HG03103 (cell line): Measurements from ENCODE around the gene HSF4.

Experiments
- ATAC-seq: cut with Tn5 transposase; IDR thresholded peaks from one replicate; pipeline ENCODE4 v1.9.1; 2021; ENCODE audit warnings: low read depth; ENCODE audit not compliant: unreplicated experiment

The HSF4 gene

DNA sequence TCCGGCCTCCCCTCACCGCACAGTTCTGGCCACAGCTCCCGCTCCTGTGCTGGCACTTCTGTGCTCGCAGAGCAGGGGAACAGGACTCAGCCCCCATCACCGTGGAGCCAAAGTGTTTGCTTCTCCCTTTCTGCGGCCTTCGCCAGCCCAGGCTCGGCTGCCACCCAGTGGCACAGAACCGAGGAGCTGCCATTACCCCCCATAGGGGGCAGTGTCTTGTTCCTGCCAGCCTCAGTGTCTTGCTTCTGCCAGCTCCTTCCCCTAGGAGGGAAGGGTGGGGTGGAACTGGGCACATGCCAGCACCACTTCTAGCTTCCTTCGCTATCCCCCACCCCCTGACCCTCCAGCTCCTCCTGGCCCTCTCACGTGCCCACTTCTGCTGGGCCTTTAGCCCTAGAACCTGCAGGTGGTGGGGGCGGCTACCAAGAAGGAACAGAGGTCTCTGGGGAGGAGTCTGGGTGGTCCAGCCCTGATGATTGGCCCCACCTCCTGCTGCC, 33.7 kb downstream of the HSF4 start:
- no peak for ATAC-seq

DNA sequence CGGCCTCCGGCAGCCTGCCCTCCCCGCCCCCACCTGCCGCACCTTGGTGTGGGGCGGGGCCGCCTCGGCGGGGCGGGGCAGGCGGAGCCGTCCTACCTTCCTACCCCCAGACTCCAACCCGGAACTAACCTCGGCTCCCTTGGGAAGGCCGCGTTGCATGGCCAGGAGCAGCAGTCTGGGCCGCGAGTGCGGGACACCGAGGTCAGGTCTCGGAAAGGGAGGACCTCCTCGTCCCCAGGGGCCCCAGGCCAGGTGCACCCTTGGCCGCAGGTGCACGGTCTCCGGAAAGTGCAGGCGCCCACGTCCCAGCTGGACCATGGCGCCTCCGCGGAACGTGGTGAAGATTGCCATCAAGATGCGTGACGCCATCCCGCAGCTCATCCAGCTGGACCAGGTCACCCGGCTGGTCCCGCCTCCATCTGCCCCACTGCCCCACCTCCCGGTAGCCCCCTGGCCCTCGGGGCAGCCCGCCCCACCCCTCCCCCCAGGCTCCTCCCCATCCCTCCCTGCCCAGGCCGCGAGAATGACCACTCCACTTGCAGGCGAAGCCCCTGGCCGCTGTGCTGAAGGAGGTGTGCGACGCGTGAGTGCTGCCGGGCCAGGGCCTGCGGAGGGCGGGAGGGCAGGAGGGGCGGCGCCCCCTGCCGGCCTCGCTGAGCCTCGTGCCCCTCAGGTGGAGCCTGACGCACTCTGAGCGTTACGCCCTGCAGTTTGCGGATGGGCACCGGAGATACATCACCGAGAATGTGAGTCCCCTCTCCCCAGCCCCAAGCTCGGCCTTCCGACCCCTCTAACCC, 34.7 kb downstream of the HSF4 start, which contains the start of gene ELMO3:
Gene ELMO3, plus strand, starts transcription at position 121 of the 797 bp plus-strand sequence. Its CDS starts 196 bp downstream, at position 317.
- no peak for ATAC-seq

DNA sequence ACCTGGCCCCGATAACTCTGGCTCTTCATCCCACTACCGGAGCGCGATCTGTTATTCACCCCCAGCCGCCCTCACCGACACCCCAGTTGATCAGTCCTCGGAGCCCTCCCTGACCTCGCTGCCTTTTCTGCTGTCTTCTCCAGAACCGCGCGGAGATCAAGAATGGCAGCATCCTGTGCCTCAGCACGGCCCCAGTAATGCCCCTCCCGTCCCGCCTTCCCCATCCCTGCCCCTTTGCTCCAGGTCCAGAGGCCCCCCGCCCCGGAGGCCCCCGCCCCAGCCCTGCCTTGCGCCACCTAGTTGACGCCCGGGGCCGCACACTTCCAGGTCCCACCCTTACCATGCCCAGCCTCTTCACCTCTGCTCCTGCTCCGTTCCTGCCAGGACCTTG, 35.3 kb downstream of the HSF4 start:
- no peak for ATAC-seq

DNA sequence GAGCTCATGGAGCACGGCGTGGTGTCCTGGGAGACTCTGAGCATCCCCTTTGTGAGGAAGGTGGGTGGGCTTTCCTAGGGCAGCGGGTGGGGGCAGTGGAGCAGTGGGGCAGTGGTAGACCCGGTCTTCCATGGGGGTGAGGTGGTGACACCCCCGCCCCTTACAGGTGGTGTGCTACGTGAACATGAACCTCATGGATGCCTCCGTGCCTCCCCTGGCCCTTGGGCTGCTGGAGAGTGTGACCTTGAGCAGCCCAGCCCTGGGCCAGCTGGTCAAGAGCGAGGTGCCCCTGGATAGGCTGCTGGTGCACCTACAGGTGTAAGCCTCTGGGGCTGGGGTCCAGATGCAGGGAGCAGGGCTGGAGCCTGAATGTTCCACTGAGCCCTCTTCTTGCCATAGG, 35.9 kb downstream of the HSF4 start:
- no peak for ATAC-seq

DNA sequence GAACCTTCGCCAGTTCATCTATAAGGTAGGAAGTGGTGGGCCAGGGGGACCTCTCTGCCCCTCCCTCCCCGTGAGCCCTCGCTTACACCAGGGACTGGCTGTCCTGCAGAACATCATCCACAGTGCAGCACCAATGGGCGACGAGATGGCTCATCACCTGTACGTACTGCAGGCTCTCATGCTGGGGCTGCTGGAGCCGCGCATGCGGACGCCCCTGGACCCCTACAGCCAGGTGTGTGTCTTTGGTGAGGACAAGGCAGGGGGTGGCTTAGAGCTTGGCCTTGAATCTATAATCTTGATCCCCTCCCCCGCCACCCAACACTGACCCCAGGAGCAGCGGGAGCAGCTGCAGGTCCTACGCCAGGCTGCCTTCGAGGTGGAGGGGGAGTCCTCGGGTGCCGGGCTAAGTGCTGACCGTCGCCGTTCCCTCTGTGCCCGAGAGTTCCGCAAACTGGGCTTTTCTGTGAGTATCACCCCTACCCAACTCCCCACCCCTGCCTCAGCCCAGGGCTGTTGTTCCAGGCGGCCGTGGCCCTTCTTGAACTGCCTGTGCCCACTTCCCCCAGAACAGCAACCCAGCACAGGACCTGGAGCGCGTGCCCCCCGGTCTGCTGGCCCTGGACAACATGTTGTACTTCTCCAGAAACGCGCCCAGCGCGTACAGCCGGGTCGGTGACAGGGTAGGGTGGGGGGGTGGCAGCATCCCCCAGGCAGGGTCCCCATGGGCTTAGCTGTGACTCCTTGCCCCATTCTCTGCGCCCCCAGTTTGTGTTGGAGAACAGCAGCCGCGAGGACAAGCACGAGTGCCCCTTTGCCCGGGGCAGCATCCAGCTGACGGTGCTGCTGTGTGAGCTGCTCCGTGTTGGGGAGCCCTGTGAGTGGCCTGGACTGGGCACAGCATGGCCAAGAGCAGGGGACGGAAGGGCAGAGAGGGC, 37.1 kb downstream of the HSF4 start:
- no peak for ATAC-seq

DNA sequence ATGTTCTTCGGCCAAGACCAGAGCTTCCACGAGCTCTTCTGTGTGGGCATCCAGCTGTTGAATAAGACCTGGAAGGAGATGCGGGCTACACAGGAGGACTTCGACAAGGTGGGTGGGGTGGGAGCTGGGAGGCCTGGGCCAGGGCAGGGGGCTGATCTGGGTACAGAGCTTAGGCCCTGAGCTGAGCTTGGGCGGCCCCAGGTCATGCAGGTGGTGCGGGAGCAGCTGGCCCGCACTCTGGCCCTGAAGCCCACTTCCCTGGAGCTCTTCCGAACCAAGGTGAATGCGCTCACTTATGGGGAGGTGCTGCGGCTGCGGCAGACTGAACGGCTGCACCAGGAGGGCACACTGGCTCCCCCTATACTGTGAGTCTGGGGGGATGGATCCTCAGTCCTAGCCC, 37.9 kb downstream of the HSF4 start:
- no peak for ATAC-seq

DNA sequence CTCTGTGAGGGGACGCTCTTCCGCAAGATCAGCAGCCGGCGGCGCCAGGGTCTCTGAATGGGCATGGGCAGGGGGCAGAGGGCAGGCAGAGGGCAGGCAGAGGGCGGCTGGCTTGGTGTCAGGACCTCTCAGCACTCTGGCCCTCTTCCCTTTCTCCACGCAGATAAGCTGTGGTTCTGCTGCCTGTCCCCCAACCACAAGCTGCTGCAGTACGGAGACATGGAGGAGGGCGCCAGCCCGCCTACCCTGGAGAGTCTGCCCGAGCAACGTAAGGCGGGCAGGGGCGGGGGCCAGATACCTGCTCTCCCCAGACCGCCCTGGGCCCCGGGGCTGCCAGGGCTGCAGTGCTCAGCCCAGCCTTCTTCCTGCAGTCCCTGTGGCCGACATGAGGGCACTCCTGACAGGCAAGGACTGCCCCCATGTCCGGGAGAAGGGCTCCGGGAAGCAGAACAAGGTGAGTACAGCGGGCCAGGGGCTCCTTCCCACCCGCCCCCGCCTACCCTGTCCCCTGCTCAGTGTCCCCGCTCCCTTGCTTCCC, 38.5 kb downstream of the HSF4 start:
- no peak for ATAC-seq

DNA sequence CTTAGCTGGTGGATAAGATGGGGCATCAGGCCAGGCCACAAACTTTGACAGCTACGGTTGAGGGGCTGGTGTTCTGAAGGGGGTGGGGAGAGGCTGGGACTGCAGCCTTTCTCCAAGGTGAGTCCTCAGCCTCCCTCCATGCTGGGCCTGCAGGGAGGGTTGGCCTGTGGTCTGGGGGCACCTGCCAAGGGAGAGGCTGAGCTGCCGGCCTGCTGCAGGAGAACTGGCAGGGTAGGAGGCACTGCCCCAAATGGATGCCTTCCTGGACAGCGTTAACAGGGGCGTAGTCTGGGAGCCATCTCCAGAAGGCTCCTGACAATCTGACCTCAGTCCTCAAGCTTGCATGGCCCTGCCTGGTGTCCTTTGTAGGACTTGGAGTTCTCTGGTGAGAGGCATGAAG, 39.5 kb downstream of the HSF4 start:
- no peak for ATAC-seq

DNA sequence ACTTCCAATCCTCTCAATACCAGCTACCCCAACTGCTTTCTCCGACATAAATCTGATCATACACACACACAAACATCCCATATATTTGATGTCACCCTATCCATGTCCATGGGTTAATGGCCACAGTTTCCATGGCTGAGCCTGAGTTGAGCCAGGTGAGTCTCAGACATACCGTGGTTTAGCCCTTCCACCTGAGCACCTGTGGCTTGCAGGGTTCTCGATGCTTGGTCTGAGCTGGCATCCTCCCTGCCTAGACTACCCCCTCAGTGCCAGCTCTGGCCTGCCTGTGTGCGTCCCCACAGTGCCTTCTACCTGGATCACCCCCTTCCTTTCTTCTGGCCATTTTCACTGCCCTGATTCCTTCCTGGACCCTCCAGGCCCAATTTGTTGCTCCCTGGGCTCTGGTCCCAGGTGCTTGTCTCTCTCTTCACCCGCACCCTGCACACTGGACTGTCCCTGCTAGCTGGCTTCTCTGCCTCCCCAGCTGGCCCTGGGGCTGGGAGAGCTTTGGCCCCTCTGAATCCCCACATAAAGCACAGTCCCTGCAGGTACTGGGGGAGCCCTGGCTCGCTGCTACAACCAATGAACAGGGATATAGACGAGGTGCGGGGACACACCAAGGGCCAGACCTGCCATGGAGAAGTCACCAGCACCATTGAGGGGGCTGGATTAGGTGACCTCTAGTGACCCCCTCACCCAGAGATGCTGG, 41.7 kb downstream of the HSF4 start:
- no peak for ATAC-seq

DNA sequence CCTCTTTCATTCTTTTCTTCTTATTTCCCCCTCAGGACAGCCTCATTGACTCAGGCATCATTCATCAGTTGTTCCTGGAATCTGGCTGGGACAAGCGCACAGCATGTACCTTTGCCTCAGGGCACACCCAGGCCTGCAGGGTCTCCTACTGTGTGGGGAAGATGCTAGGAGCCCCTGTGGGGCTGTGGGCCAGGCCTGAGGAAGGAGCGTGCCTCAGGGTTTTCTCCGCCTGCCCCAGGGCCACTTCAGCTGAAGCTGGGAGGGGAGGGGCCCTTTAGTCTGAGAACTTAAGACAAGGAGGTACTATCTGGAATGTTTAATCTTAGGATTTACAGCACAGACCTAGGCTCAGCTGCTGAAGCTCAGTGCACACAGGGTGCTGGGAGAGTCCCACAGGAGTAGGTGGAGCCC, 42.3 kb downstream of the HSF4 start:
- ATAC-seq = no peak

DNA sequence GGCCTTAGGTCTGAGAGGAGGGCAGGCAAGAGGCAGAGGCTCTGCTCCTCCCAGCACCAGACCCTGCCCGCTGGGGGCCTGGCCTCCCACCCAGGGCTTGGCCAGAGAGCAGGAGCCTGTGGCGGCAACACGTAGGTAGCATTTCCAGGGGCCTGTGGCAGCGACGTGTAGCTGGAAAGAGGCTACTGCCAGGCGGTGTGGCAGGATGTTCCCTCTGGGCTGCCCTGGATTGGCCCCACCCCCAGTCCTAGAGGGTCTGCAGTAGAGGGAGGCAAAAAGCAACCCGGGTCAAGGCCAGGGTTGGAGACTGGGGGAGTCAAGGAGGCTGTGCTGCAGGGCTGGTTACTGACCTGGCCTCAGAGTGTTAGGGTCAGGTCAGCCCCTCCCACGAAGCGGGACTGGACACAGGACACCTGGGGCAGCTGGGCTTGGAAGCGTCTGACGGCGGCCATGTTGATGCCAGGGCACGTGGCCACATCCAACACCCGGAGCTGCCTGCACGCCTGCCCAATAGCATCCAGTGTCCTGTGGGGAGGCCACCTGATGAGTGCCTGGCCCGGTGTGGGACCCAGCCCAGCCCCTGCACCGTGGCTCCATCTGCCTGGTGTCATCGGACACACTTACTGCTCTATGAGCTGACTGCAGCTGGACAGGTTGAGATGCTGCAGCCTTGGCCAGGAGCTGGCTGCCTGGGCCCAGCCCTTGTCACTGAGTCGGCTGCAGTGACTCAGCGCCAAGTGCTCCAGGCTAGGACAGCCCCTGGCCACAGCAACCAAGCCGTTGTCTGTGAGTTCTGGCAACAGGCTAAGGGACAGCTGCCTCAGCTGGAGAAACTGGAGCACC, 42.9 kb downstream of the HSF4 start:
- ATAC-seq = no peak

DNA sequence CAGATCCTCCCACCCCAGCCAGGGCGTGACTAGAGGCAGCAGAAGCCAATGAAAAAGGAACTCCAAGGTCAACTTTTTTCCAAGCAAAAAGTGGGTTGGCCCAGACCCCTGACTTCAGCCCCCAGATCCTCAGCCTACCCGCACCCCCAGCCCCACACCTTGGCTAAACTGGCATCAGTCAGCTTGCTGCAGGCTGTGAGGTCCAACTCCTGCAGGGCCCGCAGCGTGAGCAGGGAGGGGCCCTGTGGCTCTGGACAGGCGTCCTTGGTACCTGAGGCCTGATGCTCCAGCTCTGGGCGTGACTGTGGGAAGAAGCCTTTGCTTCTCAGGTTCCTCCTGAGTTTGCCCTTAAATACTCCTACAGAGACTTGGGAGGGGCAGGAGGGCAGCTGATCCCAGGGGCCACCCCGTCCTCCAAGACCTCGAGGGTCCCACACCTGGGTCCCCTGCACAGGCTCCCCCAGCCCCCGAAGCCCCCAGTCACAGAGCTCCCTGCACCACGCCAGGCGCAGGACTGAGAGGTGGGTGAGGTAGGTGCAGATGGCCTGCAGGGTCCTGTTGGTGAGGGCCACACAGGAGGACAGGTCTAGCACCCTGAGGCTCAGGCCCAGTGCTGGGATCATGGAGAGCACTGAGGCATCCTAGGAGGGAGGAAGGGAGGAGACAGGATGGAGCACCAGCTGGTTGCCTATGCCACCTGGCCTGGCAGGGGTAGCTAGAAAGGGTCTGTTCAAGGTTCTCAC, 43.8 kb downstream of the HSF4 start:
- ATAC-seq = no peak

DNA sequence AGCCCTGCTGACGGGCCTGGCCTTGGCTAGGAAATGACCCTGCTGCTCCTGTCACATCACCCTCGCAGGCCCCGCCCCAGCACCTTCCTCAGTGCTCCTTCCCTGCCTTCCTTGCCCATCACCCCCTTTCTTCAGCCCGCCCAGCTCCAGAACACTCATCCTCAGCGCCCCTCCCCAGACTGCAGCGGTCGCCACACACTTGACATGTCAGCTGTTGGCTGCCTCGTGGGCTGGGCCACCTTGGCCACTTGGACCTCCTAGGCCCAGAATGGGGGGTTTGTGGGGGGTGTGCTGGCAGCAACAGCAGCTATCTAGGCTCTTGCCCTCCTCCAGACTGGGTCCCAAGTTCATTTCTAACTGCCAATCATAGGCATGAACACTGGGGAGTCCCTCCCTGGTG, 45.0 kb downstream of the HSF4 start:
- ATAC-seq = no peak

DNA sequence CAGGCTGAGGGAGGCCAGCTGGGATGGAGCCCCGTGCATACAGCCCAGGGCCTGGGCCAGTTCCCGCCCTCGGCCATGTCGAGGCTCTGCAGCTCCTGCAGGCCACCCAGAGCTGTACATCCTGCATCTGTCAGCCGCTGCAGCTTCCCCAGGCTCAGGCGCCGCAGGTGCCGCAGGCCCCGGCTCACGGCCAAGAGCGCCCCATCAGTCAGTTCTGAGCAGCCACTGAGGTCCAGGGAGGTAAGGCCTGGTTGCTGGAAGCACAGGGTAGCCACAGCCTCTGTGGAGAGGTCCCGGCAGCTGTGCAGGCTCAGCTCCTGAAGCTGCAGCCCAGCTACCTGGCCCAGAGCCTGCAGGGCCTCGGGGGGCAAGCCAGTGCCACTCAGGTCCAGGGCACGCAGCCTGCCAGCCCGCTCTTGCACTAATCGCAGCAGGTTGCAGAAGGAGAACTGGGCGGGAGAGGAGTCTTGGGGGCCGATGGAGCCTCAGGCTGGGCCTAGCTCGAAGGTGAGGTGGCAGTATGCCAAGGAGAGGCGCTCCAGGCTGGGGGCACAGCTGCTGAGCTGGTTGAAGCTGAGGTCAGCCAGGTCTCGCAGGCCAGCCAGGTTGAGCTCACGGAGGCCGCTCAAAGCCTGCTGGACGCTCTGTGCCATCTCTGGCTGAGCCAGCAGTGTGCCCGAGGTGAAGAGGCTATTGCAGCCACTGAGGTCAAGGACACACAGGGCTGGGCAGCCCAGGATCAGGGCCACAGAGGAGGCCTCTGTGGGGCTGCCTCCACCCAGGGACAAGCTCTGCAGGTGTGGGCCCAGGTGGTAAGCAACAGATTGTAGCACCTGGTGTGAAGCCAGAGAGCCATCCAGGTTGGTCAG, 45.8 kb downstream of the HSF4 start:
- no peak for ATAC-seq

DNA sequence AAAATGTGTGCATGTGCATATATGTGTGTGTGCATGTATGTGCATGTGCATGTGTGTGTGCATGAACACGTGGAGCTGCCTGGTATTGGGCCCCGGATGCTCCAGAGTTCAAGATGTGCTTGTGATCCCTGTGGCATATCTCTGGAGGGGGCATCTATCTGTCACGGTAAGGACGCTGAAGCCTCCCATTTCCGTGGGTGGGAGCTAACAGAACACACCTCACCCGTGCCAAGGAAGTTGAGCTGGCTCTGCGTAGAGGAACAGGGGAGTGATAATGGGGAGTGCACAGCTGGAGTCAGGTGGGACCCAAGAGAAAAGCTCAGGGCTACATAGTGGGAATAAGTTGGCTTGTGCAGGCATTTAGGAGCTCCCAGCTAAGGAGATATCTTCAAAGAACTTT, 47.1 kb downstream of the HSF4 start:
- ATAC-seq = no peak

DNA sequence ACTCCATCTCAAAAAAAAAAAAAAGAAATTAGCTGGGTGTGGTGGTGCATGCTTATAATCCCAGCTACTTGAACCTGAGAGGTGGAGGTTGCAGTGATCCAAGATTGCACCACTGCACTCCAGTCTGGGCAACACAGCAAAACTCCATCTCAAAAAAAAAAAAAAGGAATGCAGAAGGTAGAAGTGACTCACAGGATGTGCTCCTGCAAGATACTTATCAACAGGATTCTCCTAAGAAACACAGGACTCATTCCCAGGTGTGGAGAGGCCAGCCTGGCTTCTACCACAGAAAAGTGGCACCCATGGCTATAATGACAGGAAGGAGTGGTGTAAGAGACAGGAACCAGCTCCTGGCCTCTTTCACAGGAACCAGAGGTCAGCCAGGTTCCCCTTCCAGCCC, 48.2 kb downstream of the HSF4 start:
- ATAC-seq = no peak

DNA sequence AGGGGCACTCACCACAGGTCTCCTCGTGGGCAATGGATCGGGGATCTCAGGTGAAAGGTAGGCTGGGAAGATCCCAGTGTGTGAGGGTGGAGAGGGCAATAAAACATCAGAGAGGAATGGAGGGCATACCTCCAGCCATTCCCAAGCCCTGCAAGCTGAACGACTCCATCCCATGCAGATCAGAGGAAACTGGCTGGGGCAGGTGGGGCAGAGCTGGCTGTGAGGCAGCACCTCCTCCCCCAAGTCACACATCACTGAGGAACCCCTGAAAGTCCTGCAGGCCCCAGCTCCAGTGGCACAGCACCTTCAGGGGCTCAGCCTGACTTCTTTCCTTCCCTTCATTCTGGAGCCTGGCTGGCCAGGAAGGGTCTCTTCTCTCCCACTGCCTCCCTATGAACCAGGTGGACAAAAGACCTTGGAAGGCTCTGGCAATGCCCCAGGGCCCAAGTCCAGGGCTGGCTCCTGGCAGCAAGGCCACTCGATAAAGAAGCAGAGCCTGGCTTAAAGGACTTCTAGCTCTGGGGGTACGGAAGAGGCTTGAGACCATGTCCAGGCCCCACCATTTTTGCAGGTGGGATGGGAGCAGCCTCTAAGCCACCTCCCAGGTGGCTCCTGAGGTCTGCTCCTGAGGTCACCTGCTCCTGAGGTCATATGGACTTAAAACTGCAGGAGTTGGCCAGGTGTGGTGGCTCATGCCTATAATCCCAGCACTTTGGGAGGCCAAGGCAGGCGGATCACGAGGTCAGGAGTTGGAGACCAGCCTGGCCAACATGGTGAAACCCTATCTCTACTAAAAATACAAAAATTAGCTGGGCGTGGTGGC, 48.9 kb downstream of the HSF4 start:
- no peak for ATAC-seq
